Stomach smooth muscle (tissue), 2 donors: ENCODE measurements around the gene POMC.
"Not testable (repeated sequence)": the region's sequence is repeated elsewhere in the genome, so short reads cannot be mapped to it uniquely, and the experiment has no call there.

Source experiments
- H3K27ac ChIP-seq: one replicate; pipeline ENCODE4 v1.7.0; 2013; ENCODE audit warnings: mild to moderate bottlenecking, low read length, inconsistent platforms
- H3K27me3 ChIP-seq, 2 donors: one replicate each; pipeline ENCODE4 v1.7.0; 2013; ENCODE audit warnings: low read length in 2 of 2; ENCODE audit not compliant: insufficient read depth in 2 of 2, control insufficient read depth in 1 of 2
- H3K36me3 ChIP-seq, 2 donors: one replicate each; pipeline ENCODE4 v1.7.0; 2013; ENCODE audit warnings: low read length in 2 of 2; ENCODE audit not compliant: control insufficient read depth in 2 of 2, insufficient read depth in 2 of 2
- H3K4me1 ChIP-seq: one replicate; pipeline ENCODE4 v1.7.0; 2013; ENCODE audit warnings: low read length; ENCODE audit not compliant: control insufficient read depth, insufficient read depth
- H3K4me3 ChIP-seq, 2 donors: one replicate each; pipeline ENCODE4 v1.7.0; 2013; ENCODE audit warnings: low read length in 2 of 2
- H3K9ac ChIP-seq, 2 donors: one replicate each; pipeline ENCODE4 v1.7.0; 2013; ENCODE audit warnings: low read length in 2 of 2, mild to moderate bottlenecking in 1 of 2
- H3K9me3 ChIP-seq, 2 donors: one replicate each; pipeline ENCODE4 v1.7.0; 2013; ENCODE audit warnings: low read length in 2 of 2; ENCODE audit not compliant: control insufficient read depth in 2 of 2
- donor health status: healthy.
- donor health status: Pancreatic carcinoma.

The POMC gene

DNA sequence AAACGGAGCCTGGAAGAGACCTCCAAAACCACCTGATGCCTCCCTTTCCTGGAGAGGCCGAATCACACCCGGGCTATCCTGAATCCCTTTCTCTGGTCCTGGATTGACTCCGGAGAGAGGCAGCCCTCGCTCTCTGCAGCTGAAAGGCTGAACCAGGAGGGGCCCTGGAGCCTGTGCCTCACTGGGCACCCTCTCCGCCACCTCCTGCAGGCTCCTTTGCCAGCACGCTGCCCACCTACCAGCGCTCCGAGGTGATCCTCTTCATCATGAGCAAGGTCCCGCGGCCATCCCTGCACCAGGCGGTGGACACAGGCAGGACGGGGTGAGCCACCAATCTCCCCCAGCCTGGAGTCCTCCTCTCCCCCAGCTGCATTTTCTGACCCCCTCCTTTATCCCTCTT, 35.7 kb downstream of the POMC start:
- H3K27me3 ChIP-seq = peaks cover 0 to 2% of the 10 kb centered on the region in 2 donors
- no peaks in the 10 kb centered on the region for H3K36me3 ChIP-seq
- no peaks in the 10 kb centered on the region for H3K9me3 ChIP-seq
- peaks cover 7% of the 10 kb centered on the region for H3K4me1 ChIP-seq
- H3K27ac ChIP-seq = no peak overlapping the region
- no peak overlapping the region for H3K9ac ChIP-seq
- no peak overlapping the region for H3K4me3 ChIP-seq

DNA sequence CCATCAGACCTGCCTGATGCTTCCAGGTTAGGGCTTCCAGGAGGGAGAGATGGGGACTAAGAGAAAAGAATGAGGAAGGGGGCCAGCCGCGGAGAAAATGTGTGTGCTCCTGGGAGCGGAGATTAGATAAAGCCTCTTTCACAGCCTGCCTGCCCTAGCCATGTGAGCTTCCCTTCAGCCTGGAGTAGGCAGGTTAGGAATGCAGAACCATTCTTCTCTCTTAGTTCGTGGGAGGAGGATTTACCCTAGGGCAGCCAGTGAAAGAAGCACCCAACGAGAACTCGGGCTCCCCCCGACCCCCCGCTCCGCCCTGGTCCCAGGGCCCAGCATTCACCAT, 36.1 kb downstream of the POMC start:
- Histone ChIP-seq H3K9me3 (no peaks in the 10 kb centered on the region), H3K4me3 (no peak overlapping the region), H3K9ac (no peak overlapping the region), H3K36me3 (no peaks in the 10 kb centered on the region), H3K27ac (no peak overlapping the region), H3K4me1 (peaks cover 7% of the 10 kb centered on the region), H3K27me3 (peaks cover 0 to 2% of the 10 kb centered on the region in 2 donors)

DNA sequence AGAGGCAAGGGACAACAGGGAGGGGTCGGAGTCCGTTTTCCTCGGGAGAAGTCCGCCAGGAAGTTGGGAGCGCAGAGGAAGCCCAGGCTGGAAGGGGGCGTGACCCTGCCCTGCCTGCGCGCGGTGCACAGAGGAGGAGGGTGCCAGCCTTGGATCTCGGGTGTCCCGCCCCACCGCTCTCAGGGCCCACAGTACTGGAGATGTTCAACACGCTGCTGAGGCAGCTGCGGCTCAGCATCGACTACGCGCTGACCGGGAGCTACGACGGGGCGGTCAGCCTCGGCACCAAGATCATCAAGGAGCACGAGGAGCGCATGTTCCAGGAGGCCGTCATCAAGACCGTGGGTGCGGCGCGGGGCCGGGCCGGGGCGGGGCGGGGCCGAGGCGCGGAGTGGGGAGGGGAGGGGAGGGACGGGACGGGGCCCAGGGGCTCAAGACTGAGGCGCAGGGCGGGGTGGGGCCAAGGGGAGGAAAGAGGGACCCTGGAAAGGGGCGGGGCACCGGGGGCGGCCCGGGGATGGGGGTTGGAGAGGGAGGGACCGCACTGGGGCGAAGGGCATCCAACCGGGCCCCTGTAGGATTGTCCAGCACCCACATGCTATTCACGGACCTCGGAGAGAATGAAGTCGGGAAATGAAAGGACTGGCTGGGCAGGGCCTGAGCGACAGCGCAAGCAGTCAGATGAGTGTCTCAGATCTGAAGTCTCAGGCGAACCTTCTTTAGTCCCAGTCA, 36.6 kb downstream of the POMC start:
- Histone ChIP-seq H3K27ac (no peak overlapping the region), H3K4me3 (no peak overlapping the region), H3K9me3 (no peaks in the 10 kb centered on the region), H3K9ac (no peak overlapping the region), H3K4me1 (peaks cover 7% of the 10 kb centered on the region), H3K27me3 (peaks cover 0 to 2% of the 10 kb centered on the region in 2 donors), H3K36me3 (no peaks in the 10 kb centered on the region)

DNA sequence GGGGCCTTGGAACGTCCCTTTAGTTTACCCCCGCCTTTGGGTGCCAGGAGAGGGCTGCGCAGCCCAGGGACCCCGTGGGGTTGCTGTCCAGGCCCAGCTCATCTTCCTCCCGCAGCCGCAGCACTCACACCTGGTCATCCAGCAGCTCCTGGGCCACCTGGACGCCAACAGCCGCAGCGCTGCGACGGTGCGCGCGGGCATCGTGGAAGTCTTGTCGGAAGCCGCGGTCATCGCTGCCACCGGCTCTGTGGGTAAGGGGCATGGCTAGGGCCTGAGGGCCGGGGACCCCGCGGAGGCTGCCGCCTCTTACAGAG, 37.2 kb downstream of the POMC start:
- no peak overlapping the region for H3K4me3 ChIP-seq
- H3K9ac ChIP-seq = no peak overlapping the region
- H3K27ac ChIP-seq = no peak overlapping the region
- peaks cover 0 to 2% of the 10 kb centered on the region in 2 donors for H3K27me3 ChIP-seq
- no peaks in the 10 kb centered on the region for H3K36me3 ChIP-seq
- no peaks in the 10 kb centered on the region for H3K9me3 ChIP-seq
- H3K4me1 ChIP-seq = peaks cover 7% of the 10 kb centered on the region

DNA sequence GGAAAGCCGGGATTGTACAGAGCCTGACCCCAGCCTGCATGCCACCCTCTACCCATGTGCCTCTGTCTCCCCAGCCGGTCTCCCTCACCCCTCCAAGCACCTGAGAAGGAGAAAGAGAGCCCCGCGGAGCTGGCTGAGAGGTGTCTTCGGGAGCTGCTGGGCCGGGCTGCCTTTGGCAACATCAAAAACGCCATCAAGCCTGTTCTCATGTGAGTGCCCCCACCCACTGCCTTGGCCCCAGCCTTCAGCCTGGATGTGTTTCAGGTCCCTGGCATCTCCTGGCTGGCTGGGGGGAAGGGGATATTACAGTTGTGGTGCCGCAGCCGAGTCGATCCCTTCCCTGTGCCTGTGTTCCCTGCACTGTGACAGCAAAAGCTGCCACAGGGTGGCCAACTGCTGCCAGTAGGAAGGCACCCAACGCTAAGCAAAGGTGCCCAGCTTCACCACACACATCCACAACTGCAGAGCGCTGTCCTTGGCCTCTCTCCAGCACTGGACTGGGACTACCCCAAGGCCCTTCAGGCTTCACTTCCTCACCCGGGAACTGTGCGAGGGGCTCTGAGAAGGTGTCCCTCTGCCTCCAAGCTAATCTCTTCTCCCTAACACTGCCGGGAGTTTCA, 38.4 kb downstream of the POMC start:
- H3K27me3 ChIP-seq = peaks cover 0 to 2% of the 10 kb centered on the region in 2 donors
- H3K27ac ChIP-seq = no peak overlapping the region

DNA sequence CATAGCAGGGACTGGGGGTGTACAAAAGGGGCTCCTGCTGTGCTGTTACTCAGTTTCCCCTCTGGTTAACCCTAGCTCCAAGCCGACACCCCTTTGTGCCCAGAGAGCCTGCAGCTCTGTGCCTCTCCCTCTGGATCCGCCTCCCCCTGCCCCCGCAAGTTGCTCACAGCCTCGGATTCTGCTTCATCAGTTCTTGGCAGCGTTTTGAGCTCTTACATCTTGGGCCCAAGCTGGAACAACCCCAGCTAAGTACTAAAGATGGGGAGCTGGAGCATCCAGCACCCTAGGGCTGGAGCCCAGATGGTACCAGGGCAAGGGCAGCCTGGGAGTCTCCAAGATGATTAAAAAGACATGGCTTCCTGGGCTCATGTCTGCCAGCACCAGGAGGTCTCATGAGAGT, 40.7 kb downstream of the POMC start:
- Histone ChIP-seq H3K27ac (no peak overlapping the region), H3K27me3 (peaks cover 0 to 2% of the 10 kb centered on the region in 2 donors), H3K9ac (no peak overlapping the region), H3K9me3 (no peaks in the 10 kb centered on the region), H3K36me3 (no peaks in the 10 kb centered on the region), H3K4me3 (no peak overlapping the region), H3K4me1 (peaks cover 7% of the 10 kb centered on the region)

More for the DNA sequence above, 38.4 kb downstream of the POMC start:
- Histone ChIP-seq H3K4me1 (peaks cover 7% of the 10 kb centered on the region), H3K4me3 (no peak overlapping the region), H3K36me3 (no peaks in the 10 kb centered on the region), H3K9ac (no peak overlapping the region), H3K9me3 (no peaks in the 10 kb centered on the region)

DNA sequence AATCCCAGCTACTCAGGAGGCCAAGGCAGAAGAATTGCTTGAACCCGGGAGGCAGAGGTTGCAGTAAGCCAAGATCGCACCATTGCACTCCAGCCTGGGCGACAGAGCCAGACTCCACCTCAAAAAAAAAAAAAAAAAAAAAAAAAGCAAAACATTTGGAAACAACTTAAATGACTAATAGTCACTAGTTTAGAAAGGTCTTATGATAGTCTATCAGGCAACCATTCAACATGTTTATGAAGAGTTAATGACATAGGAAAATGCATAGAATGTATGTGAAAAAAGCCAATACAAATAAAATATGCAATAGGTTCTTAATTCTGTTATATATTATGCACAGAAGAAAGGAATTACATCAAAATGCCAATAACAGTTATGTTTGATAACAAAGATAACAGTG, 41.3 kb downstream of the POMC start:
- H3K27ac ChIP-seq = not testable (repeated sequence)

DNA sequence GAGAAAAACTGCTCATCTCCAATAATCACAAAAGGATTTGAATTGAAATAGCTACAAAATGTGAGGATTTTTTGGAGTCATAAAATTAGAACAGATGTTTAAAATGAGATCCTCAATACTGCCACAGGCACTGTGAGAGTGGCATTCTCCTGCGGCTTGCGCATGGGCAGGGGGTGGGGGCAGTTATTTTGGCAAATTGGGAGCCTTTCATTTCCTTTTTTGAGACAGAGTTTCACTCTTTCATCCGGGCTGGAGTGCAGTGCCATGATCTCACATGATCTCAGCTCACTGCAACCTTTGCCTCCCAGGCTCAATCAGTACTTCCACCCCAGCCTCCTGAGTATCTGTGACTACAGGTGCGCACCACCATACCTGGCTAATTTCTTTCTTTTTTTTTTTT, 42.4 kb downstream of the POMC start:
- H3K27ac ChIP-seq = no peak overlapping the region
- no peak overlapping the region for H3K9ac ChIP-seq
- no peaks in the 10 kb centered on the region for H3K9me3 ChIP-seq
- no peak overlapping the region for H3K4me3 ChIP-seq
- H3K27me3 ChIP-seq = no peaks in the 10 kb centered on the region
- no peaks in the 10 kb centered on the region for H3K4me1 ChIP-seq
- no peaks in the 10 kb centered on the region for H3K36me3 ChIP-seq

More for the DNA sequence above, 41.3 kb downstream of the POMC start:
- H3K9me3 ChIP-seq, H3K36me3 ChIP-seq, H3K4me1 ChIP-seq, H3K27me3 ChIP-seq, H3K9ac ChIP-seq, H3K4me3 ChIP-seq: not testable (repeated sequence)

DNA sequence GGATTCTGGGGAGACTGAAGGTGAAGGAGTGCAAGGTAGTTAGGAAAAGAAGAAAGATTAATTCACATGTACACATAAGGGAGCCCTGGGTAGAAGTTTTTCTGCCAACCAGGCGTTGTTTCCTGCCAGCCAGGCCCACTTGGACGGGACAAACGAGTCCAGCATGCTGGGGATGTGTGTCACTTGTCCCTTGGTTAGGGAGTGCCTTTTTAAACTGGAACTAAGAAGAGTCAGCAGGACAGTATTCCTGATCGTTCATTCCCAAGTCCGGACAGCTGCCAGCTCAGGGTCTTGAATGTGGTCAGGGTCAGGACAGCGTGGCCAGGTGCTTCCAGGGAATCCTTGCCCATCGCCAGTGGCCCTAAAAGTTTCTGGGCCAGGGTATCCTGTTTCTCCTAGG, 43.2 kb downstream of the POMC start:
- H3K9me3 ChIP-seq = no peaks in the 10 kb centered on the region
- no peaks in the 10 kb centered on the region for H3K4me1 ChIP-seq
- H3K27ac ChIP-seq = no peak overlapping the region
- no peaks in the 10 kb centered on the region for H3K27me3 ChIP-seq
- no peak overlapping the region for H3K4me3 ChIP-seq
- H3K9ac ChIP-seq = no peak overlapping the region
- H3K36me3 ChIP-seq = no peaks in the 10 kb centered on the region

DNA sequence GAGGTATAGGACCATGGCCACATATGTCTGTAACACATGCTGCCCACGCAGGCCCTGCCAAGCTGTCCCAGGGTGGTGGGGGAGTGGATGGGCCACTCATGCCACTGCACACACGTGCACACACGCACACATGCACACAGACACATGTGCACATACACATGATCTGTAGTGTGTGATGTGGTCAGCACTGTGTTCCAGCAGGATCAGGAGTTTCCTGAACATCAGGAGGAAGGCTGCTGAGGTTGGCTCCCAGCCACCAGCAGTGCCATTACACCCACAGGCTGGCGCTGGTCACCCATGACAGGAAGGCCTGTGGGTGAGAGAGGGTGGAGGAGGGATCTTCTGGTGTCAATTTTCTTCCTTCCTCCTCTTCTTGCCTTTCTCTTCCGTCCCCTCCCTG, 44.7 kb downstream of the POMC start:
- no peak overlapping the region for H3K9ac ChIP-seq
- no peaks in the 10 kb centered on the region for H3K27me3 ChIP-seq
- H3K4me3 ChIP-seq = no peak overlapping the region
- no peaks in the 10 kb centered on the region for H3K36me3 ChIP-seq
- no peak overlapping the region for H3K27ac ChIP-seq
- H3K4me1 ChIP-seq = no peaks in the 10 kb centered on the region
- H3K9me3 ChIP-seq = no peaks in the 10 kb centered on the region

DNA sequence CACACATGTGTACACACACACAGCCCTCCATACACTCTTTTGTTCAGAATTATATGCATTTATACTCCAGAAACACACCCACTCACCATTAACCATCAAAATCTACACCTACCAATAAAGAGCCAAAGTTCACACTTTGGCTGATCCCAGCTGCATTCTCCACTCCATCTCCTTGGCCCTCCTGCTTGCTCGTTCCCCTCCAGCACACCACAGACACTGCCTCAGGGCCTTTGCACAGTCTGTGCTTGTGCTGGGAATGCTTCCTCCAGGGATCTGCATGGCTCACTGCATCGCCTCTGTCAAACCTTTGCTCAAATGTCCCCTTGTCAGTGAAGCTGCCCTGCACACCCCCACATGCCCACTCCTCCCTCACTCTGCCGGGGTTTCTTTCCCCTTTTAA, 46.0 kb downstream of the POMC start:
- no peak overlapping the region for H3K27ac ChIP-seq
- H3K36me3 ChIP-seq = no peaks in the 10 kb centered on the region
- H3K9ac ChIP-seq = no peak overlapping the region
- H3K27me3 ChIP-seq = no peaks in the 10 kb centered on the region
- no peaks in the 10 kb centered on the region for H3K9me3 ChIP-seq
- no peaks in the 10 kb centered on the region for H3K4me1 ChIP-seq
- no peak overlapping the region for H3K4me3 ChIP-seq
